HS-27A (cell line): ENCODE data around the gene NXPE3.
A peak's percentile ranks its signal among the peaks of the same experiment; 100 is the strongest.
"Not testable (repeated sequence)": the region's sequence is repeated elsewhere in the genome, so short reads cannot be mapped to it uniquely, and the experiment has no call there.

ENCODE experiments used
- DNase-seq: peaks from one replicate; pipeline ENCODE4 v3.0.0-alpha.2; 2012; ENCODE audit warnings: low read depth, missing footprints

Gene NXPE3

GRCh38 chr3:101779047-101779821 is at the start of gene NXPE3:
NXPE3 (plus strand) TSS chr3:101779211; CDS start chr3:101785597, 6,386 bp downstream.
- DNase-seq, result peak; percentile 62

GRCh38 chr3:101729586-101729985 is 49.4 kb upstream of the NXPE3 start:
- DNase-seq, result no peak

- DNase-seq, result no peak
Observed at GRCh38 chr3:101730839-101731238, 48.2 kb upstream of the NXPE3 start.

- no peak for DNase-seq
Observed at GRCh38 chr3:101732240-101732641, 46.8 kb upstream of the NXPE3 start.

- no peak for DNase-seq
Observed at GRCh38 chr3:101735833-101736232, 43.2 kb upstream of the NXPE3 start.

- DNase-seq, result not testable (repeated sequence)
Observed at GRCh38 chr3:101741914-101742313, 37.1 kb upstream of the NXPE3 start.

GRCh38 chr3:101744811-101745210 is 34.2 kb upstream of the NXPE3 start:
- DNase-seq, result no peak

- DNase-seq, result not testable (repeated sequence)
Observed at GRCh38 chr3:101745934-101746333, 33.1 kb upstream of the NXPE3 start.

GRCh38 chr3:101753386-101754113 is 25.5 kb upstream of the NXPE3 start:
- DNase-seq, result not testable (repeated sequence)

- DNase-seq, result no peak
Observed at GRCh38 chr3:101758224-101758623, 20.8 kb upstream of the NXPE3 start.

- DNase-seq, result no peak
Observed at GRCh38 chr3:101762041-101762646, 16.9 kb upstream of the NXPE3 start.

GRCh38 chr3:101777745-101778281 is 1.2 kb upstream of the NXPE3 start:
- DNase-seq, result not testable (repeated sequence)

- DNase-seq, result no peak
Observed at GRCh38 chr3:101778385-101779046, 495 bp upstream of the NXPE3 start.

- DNase-seq, result no peak
Observed at GRCh38 chr3:101779822-101780381, 891 bp downstream of the NXPE3 start.

- peak; percentile 60 for DNase-seq
Observed at GRCh38 chr3:101780661-101781060, 1.6 kb downstream of the NXPE3 start.

GRCh38 chr3:101781166-101781565 is 2.2 kb downstream of the NXPE3 start:
- no peak for DNase-seq

GRCh38 chr3:101784855-101785613 is 6.0 kb downstream of the NXPE3 start:
- no peak for DNase-seq

GRCh38 chr3:101791778-101792177 is 12.8 kb downstream of the NXPE3 start:
- no peak for DNase-seq

GRCh38 chr3:101796077-101796680 is 17.2 kb downstream of the NXPE3 start:
- DNase-seq, result no peak

GRCh38 chr3:101801174-101801573 is 22.2 kb downstream of the NXPE3 start:
- no peak for DNase-seq

- no peak for DNase-seq
Observed at GRCh38 chr3:101802179-101802578, 23.2 kb downstream of the NXPE3 start.
